ENCODE measurements around the gene STXBP5.

The STXBP5 gene

GRCh38 chr6:147204060-147204785, at the start of gene STXBP5:
TSS of gene STXBP5 (plus strand) at chr6:147204417. CDS start at chr6:147204533, 116 bp downstream.
- DNase-seq (ENCODE audit: low spot score), result peak; percentile 53

- no peak for DNase-seq (ENCODE audit: low spot score)
Measured at GRCh38 chr6:147154454-147154853, 49.8 kb upstream of the STXBP5 start.

GRCh38 chr6:147156218-147156617, 48.0 kb upstream of the STXBP5 start:
- DNase-seq (ENCODE audit: low spot score), result no peak

GRCh38 chr6:147156799-147157382, 47.3 kb upstream of the STXBP5 start:
- DNase-seq (ENCODE audit: low spot score), result no peak

- no peak for DNase-seq (ENCODE audit: low spot score)
Measured at GRCh38 chr6:147157930-147158329, 46.3 kb upstream of the STXBP5 start.

GRCh38 chr6:147158881-147159280, 45.3 kb upstream of the STXBP5 start:
- DNase-seq (ENCODE audit: low spot score), result no peak

- no peak for DNase-seq (ENCODE audit: low spot score)
Measured at GRCh38 chr6:147159536-147160374, 44.5 kb upstream of the STXBP5 start.

- no peak for DNase-seq (ENCODE audit: low spot score)
Measured at GRCh38 chr6:147160593-147160992, 43.6 kb upstream of the STXBP5 start.

GRCh38 chr6:147161253-147161973, 42.8 kb upstream of the STXBP5 start:
- DNase-seq (ENCODE audit: low spot score), result no peak

- DNase-seq (ENCODE audit: low spot score), result no peak
Measured at GRCh38 chr6:147161974-147162495, 42.2 kb upstream of the STXBP5 start.

GRCh38 chr6:147164761-147165160, 39.5 kb upstream of the STXBP5 start:
- DNase-seq (ENCODE audit: low spot score), result no peak

- no peak for DNase-seq (ENCODE audit: low spot score)
Measured at GRCh38 chr6:147166360-147166944, 37.8 kb upstream of the STXBP5 start.

- DNase-seq (ENCODE audit: low spot score), result no peak
Measured at GRCh38 chr6:147166992-147167391, 37.2 kb upstream of the STXBP5 start.

- no peak for DNase-seq (ENCODE audit: low spot score)
Measured at GRCh38 chr6:147167576-147168461, 36.4 kb upstream of the STXBP5 start.

- no peak for DNase-seq (ENCODE audit: low spot score)
Measured at GRCh38 chr6:147169529-147169928, 34.7 kb upstream of the STXBP5 start.

GRCh38 chr6:147170269-147170668, 33.9 kb upstream of the STXBP5 start:
- DNase-seq (ENCODE audit: low spot score), result no peak

GRCh38 chr6:147173140-147173539, 31.1 kb upstream of the STXBP5 start:
- no peak for DNase-seq (ENCODE audit: low spot score)

- no peak for DNase-seq (ENCODE audit: low spot score)
Measured at GRCh38 chr6:147173675-147174308, 30.4 kb upstream of the STXBP5 start.

- no peak for DNase-seq (ENCODE audit: low spot score)
Measured at GRCh38 chr6:147176795-147177194, 27.4 kb upstream of the STXBP5 start.

- DNase-seq (ENCODE audit: low spot score), result no peak
Measured at GRCh38 chr6:147177286-147177685, 26.9 kb upstream of the STXBP5 start.
